Measurements from ENCODE around the gene HK2. TPM values are rescaled to one million over a fixed set of nuclear protein-coding genes. Genes with fewer than 3 reads are reported as not detected.

HK2 gene
- total RNA-seq, 3 donors from 2014 or later = 9.8 to 39.2 (median 19.9) TPM

GRCh38 chr2:74845217-74845751 is 11.4 kb downstream of the HK2 start:
- H3K4me3 ChIP-seq = peak overlapping the region in 2 of 3 donors; percentile 7 to 17
- H3K27ac ChIP-seq = peak overlapping the region; percentile 92 to 93
- H3K4me1 ChIP-seq = peaks cover 4 to 28% of the 10 kb centered on the region in 2 donors
- TF ChIP-seq POLR2AphosphoS5 (IDR thresholded peaks at IDR 0.05) (peak in 2 of 3 donors; percentile 47 to 67), CTCF (IDR thresholded peaks at IDR 0.05) (no peak)
- H3K27me3 ChIP-seq = no peaks in the 10 kb centered on the region
- no peaks in the 10 kb centered on the region for H3K9me3 ChIP-seq
- DNase-seq (ENCODE audit: low spot score in 2 of 2) = peak; percentile 89 to 92
- no peaks in the 10 kb centered on the region for H3K36me3 ChIP-seq
- intact Hi-C loops (cut with DNase I; ENCODE audit: low total_unique reads) = no loop called here

GRCh38 chr2:74845991-74846390 is 12.1 kb downstream of the HK2 start:
- H3K27me3 ChIP-seq = no peaks in the 10 kb centered on the region
- DNase-seq (ENCODE audit: low spot score in 2 of 2) = no peak
- intact Hi-C loops (cut with DNase I; ENCODE audit: low total_unique reads) = no loop called here
- no peak overlapping the region for H3K4me3 ChIP-seq
- H3K27ac ChIP-seq = peak overlapping the region; percentile 92 to 93
- TF ChIP-seq POLR2A (IDR thresholded peaks at IDR 0.05) (no peak), CTCF (IDR thresholded peaks at IDR 0.05) (no peak), POLR2AphosphoS5 (IDR thresholded peaks at IDR 0.05) (no peak)
- H3K36me3 ChIP-seq = no peaks in the 10 kb centered on the region
- H3K4me1 ChIP-seq = peaks cover 4 to 35% of the 10 kb centered on the region in 2 donors
- H3K9me3 ChIP-seq = no peaks in the 10 kb centered on the region

- intact Hi-C loops (cut with DNase I; ENCODE audit: low total_unique reads) = no loop called here
- peaks cover 4 to 38% of the 10 kb centered on the region in 2 donors for H3K4me1 ChIP-seq
- peak overlapping the region; percentile 92 to 93 for H3K27ac ChIP-seq
- DNase-seq (ENCODE audit: low spot score in 2 of 2) = no peak
- H3K4me3 ChIP-seq = no peak overlapping the region
- no peaks in the 10 kb centered on the region for H3K9me3 ChIP-seq
- no peaks in the 10 kb centered on the region for H3K36me3 ChIP-seq
- H3K27me3 ChIP-seq = no peaks in the 10 kb centered on the region
- TF ChIP-seq CTCF (IDR thresholded peaks at IDR 0.05) (no peak), POLR2AphosphoS5 (IDR thresholded peaks at IDR 0.05) (no peak), POLR2A (IDR thresholded peaks at IDR 0.05) (no peak)
Observed at GRCh38 chr2:74846481-74846880, 12.6 kb downstream of the HK2 start.

GRCh38 chr2:74847070-74847858 is 13.3 kb downstream of the HK2 start:
- TF ChIP-seq CTCF (IDR thresholded peaks at IDR 0.05) = no peak
- no peak for TF ChIP-seq POLR2AphosphoS5 (IDR thresholded peaks at IDR 0.05)
- no peak for TF ChIP-seq POLR2A (IDR thresholded peaks at IDR 0.05)
- Histone ChIP-seq H3K4me1 (peaks cover 4 to 46% of the 10 kb centered on the region in 2 donors), H3K27me3 (no peaks in the 10 kb centered on the region), H3K4me3 (no peak overlapping the region), H3K9me3 (no peaks in the 10 kb centered on the region), H3K27ac (peak overlapping the region; percentile 92 to 93), H3K36me3 (no peaks in the 10 kb centered on the region)
- DNase-seq (ENCODE audit: low spot score in 2 of 2) = no peak
- intact Hi-C loops (cut with DNase I; ENCODE audit: low total_unique reads) = no loop called here

- peak in 1 of 2 donors; percentile 63 for DNase-seq (ENCODE audit: low spot score in 2 of 2)
- no peaks in the 10 kb centered on the region for H3K36me3 ChIP-seq
- intact Hi-C loops (cut with DNase I; ENCODE audit: low total_unique reads) = no loop called here
- H3K9me3 ChIP-seq = no peaks in the 10 kb centered on the region
- H3K4me3 ChIP-seq = no peak overlapping the region
- TF ChIP-seq POLR2AphosphoS5 (IDR thresholded peaks at IDR 0.05) = no peak
- TF ChIP-seq CTCF (IDR thresholded peaks at IDR 0.05) = no peak
- TF ChIP-seq POLR2A (IDR thresholded peaks at IDR 0.05) = no peak
- no peaks in the 10 kb centered on the region for H3K27me3 ChIP-seq
- H3K4me1 ChIP-seq = peaks cover 4 to 52% of the 10 kb centered on the region in 2 donors
- H3K27ac ChIP-seq = peak overlapping the region; percentile 77 to 93
Observed at GRCh38 chr2:74849228-74849892, 15.4 kb downstream of the HK2 start.
